GM11168 (cell line): ENCODE results near the gene SPDYE3.
"Not testable (repeated sequence)": the region's sequence is repeated elsewhere in the genome, so short reads cannot be mapped to it uniquely, and the experiment has no call there.

Experiments used
- in situ Hi-C: fragments of 300-500 bp; cut with MboI; formaldehyde crosslinking; loops from one replicate; pipeline ENCODE4 v1.12.0; 2022; ENCODE audit warnings: low sequenced_read_pairs; ENCODE audit not compliant: unreplicated experiment

The SPDYE3 gene

DNA sequence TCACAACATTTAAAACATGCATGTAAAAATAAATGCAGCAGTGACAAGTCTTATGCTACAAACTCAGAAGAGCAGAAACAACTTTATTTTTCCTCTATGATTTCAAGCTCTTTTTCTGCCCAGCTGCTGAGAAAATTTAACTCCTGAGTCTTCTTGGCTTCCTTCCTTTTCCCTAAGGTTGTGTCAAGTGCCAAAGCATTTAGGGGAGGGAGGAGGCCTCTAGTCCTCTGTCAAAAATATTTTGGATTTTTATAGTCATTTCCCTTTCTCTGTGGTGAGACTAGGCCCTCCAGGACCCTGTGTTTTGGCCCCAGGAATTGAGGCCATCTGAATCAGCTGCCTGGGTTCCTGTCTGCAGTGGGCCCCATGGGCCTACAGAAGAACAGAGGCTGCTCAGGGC is 39.4 kb downstream of the SPDYE3 start:
- in situ Hi-C loops = loop anchor here (5.0 kb wide), 1 partner anchor 130 kb away; the partner anchor contains the start of gene PVRIG

DNA sequence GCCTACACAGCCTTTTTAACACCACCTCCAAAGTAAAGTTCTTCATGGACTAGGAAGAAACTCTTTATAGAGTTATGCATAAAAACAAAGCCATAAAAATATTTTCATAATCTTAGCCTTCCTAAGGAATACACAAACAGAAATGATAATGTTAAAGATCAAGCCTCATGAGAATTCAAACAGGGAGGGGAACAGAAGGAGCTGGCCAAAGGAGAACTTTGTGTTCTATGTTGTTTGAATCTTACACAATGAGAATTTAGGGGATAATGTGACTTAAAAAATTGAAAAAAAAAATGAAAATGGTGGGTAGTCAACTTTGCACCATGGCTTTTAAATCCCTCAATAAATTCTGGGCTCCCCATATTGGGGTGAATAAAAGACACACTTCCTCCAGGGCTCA is 41.3 kb downstream of the SPDYE3 start:
- in situ Hi-C loops = loop anchor here (5.0 kb wide), 1 partner anchor 132 kb away; the partner anchor contains the start of gene PVRIG

DNA sequence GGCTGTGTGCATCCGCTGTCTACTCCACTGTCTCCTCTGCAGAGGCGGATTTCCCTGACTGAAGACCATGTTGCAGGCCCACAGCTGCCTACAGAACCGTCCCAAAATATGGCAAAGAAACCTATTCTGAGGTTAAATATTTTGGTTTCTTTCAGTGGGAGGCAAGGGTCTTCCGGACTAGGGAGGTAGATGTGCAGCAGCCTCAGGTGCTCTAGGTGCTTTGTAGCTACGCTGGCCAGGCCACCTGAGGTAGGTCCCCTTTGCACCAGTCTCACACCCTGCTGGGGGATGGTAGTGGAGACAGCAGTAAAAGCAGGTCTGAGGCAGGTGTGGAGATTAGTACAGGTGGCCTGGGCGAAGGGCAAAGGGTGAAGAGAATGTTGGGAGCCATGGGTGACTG is 42.3 kb downstream of the SPDYE3 start:
- in situ Hi-C loops = loop anchor here (5.0 to 10.0 kb wide), 2 partner anchors 55 to 132 kb away; partner anchors contain the start of gene PVRIG

DNA sequence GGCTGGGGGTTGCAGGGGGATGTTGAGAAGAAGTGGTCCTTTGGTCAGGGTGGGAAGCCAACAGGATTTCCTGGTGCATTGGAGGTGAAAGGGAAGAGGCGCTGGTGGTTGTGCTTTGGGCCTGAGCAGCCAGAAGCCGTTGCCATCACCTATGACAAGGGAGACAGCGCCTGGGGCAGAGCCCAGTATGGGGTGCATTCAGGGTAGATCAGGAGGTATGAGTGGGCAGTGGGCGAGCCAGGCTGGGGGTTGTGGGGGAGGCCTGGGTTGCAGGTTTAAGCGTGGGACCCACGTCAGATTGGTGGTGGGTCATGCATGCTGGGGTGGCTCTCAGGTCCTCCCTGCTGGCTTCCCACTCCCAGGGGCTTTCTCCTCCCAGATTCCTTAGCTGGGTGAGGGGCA is 44.2 kb downstream of the SPDYE3 start:
- in situ Hi-C loops = loop anchor here (10.0 kb wide), 1 partner anchor 53 kb away; no protein-coding TSS in a partner anchor

DNA sequence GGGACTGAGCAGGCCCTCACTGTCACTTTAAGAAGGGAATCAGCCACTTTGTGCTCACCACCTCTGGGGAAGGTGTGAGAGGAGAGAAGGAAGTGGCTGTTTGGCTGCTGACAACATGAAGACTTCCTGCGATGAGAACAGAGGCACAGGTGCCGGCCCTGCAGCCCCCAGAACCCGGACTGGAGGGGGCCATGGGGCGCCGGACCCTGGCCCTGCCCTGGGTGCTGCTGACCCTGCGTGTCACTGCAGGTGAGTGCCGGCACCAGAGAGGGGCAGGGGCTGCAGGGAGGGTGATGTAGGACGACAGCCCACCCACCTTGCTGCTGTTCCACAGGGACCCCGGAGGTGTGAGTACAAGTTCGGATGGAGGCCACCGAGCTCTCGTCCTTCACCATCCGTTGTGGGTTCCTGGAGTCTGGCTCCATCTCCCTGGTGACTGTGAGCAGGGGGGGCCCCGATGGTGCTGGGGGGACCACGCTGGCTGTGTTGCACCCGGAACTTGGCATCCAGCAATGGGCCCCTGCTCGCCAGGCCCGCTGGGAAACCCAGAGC is 44.8 kb downstream of the SPDYE3 start:
- in situ Hi-C loops = loop anchor here (10.0 kb wide), 1 partner anchor 52 kb away; no protein-coding TSS in a partner anchor

DNA sequence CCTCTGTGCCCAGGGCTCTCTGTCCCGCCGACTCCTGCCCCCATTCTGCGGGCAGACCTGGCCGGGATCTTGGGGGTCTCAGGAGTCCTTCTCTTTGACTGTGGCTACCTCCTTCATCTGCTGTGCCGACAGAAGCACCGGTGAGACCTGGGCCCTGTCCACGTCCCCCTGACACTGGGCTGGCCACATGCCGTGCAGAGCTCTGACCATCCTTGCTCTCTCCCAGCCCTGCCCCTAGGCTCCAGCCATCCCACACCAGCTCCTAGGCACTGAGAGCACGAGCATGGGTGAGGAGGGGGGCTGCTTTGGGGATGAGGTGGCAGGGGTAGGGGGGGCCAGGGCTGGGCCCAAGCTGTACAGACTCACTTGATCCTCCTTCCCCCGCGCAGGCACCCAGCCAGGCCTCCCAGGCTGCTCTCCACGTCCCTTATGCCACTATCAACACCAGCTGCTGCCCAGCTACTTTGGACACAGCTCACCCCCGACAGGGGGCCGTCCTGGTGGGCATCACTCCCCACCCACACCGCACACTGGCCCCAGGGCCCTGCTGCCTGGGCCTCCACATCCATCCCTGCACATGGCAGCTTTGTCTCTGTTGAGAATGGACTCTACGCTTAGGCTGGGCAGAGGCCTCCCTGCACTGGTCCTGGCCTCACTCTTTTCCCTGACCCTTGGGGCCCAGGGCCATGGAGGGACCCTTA is 45.6 kb downstream of the SPDYE3 start:
- in situ Hi-C loops = loop anchor here (10.0 kb wide), 1 partner anchor 52 kb away; no protein-coding TSS in a partner anchor

- in situ Hi-C loops = loop anchor here (10.0 kb wide), 1 partner anchor 51 kb away; no protein-coding TSS in a partner anchor
These were observed 46.3 kb downstream of the SPDYE3 start for GRCh38 chr7:100353685-100354330.

- in situ Hi-C loops = loop anchor here (10.0 kb wide), 1 partner anchor 48 kb away; no protein-coding TSS in a partner anchor
These were observed 49.0 kb downstream of the SPDYE3 start for GRCh38 chr7:100356416-100357068.

- in situ Hi-C loops = loop anchor here (10.0 kb wide), 1 partner anchor 48 kb away; no protein-coding TSS in a partner anchor
These were observed 49.6 kb downstream of the SPDYE3 start for GRCh38 chr7:100357131-100357561.

DNA sequence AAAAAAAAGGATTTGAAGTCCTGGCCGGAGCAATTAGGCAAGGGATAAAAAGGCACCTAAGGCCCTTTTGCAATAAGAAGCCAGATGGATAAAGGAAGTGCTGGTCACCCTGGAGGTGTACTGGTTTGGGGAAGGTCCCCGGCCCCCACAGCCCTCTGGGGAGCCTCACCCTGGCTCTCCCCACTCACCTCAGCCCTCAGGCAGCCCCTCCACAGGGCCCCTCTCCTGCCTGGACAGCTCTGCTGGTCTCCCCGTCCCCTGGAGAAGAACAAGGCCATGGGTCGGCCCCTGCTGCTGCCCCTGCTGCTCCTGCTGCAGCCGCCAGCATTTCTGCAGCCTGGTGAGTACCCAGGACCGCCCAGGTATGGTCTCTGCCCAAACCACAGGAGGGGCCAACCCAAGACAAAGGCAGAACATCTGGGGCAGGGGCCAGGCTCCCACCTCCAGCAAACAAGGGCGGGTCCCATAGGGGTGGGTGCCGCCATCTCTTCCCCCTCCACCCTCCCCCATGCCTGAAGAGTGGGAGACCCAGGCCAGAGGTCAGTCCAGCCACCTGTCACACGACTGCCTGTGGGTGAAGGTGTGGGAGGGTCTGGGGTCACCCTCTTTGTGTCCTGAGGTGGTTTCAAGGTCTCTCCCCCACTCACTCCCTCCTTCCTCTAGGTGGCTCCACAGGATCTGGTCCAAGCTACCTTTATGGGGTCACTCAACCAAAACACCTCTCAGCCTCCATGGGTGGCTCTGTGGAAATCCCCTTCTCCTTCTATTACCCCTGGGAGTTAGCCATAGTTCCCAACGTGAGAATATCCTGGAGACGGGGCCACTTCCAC is 50.7 kb downstream of the SPDYE3 start, which contains the start of gene PILRB:
Gene PILRB, plus strand, starts transcription at position 91 of the 830 bp plus-strand sequence. Its CDS starts 186 bp downstream, at position 277.
- in situ Hi-C loops = loop anchor here (10.0 kb wide), 1 partner anchor 47 kb away; no protein-coding TSS in a partner anchor

DNA sequence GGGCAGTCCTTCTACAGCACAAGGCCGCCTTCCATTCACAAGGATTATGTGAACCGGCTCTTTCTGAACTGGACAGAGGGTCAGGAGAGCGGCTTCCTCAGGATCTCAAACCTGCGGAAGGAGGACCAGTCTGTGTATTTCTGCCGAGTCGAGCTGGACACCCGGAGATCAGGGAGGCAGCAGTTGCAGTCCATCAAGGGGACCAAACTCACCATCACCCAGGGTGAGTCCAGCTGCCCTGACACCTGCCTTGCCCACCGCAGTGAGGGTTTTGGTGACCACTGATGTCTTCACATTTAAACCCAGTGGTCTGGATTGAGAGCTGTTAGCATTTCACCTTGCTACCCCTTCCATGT is 51.3 kb downstream of the SPDYE3 start:
- in situ Hi-C loops = loop anchor here (10.0 kb wide), 1 partner anchor 46 kb away; no protein-coding TSS in a partner anchor

DNA sequence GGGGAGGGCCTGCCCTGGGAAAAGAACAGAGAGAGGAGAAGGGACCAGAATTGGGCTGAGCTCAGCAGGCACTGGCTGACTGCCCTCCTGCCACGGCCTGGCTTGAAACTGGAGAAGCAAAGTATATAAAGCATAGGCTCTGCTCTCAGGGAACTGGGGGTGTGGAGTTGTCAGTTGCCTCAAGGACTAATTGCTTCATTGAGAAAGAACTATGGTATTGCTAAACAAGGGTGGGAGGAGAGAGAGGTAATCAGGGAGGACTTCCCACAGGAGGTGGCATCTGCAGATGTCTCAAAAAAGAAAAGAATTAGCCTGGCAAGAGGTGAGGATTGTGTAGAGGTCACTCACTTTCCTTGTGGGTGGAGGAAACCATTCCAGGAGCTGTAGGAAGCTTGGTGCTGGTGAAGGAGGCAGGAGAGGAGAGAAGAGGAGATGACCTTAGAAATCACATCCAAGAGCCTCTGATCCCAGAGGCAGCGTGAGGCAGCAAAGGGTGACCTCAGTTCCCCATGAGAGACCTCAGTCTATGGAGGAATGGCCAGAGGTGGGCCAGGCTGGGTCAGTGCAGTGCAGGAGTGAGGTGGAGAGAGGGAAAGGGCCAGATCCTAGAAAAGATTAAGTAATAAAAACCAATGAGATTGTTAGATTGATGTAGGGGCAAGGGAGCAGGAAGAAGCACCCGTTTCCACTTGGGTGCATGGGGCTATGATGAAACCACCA is 52.8 kb downstream of the SPDYE3 start:
- in situ Hi-C loops = no loop called here

GRCh38 chr7:100363098-100363497 is 55.6 kb downstream of the SPDYE3 start:
- in situ Hi-C loops = no loop called here

GRCh38 chr7:100363797-100364196 is 56.3 kb downstream of the SPDYE3 start:
- in situ Hi-C loops = not testable (repeated sequence)

- in situ Hi-C loops = no loop called here
These were observed 57.0 kb downstream of the SPDYE3 start for GRCh38 chr7:100364480-100364879.

DNA sequence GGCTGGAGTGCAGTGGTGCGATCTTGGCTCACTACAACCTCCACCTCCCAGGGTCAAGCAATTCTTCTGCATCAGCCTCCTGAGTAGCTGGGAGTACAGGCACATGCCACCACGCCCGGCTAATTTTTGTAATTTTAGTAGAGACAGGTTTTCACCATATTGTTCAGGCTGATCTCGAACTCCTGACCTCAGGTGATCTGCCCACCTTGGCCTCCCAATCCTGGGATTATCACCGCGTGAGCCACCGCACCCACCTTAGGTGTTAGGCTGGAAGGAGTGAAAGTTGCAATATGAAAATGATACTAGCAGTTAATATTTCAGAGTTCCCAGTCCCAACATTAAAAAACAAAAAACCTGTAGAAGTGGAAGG is 58.5 kb downstream of the SPDYE3 start:
- in situ Hi-C loops = not testable (repeated sequence)

- in situ Hi-C loops = no loop called here
These were observed 59.1 kb downstream of the SPDYE3 start for GRCh38 chr7:100366411-100367250.

DNA sequence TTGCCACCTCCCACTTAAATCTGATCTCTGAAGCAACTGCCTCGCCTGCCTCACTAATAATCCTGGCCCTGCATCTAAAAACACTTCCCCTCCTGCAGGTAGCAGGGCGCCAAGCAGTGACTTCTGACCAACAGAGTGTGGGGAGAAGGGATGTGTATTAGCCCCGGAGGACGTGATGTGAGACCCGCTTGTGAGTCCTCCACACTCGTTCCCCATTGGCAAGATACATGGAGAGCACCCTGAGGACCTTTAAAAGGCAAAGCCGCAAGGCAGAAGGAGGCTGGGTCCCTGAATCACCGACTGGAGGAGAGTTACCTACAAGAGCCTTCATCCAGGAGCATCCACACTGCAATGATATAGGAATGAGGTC is 59.7 kb downstream of the SPDYE3 start:
- in situ Hi-C loops = no loop called here
